Activated T-helper 2 cell treated with anti-CD3 and anti-CD28 coated beads, Interferon-gamma antibody, Interleukin-2, Interleukin-4, amounts not matched to agents 10 μg/mL and 5 μg/mL and 100 μg/mL, durations not matched to agents 14 hours and 24 hours and 36 hours (primary cell): ENCODE data around the gene ADCY3. TPM values are rescaled to one million over a fixed set of nuclear protein-coding genes. Genes with fewer than 3 reads are reported as not detected.

Experiments used
- DNase-seq: peaks from one replicate; pipeline ENCODE4 v3.0.0; 2021; ENCODE audit warnings: low spot score
- H3K27ac Mint-ChIP-seq: one replicate; pipeline ENCODE4 v1.8.0; 2021; ENCODE audit warnings: mixed read lengths
- H3K27me3 Mint-ChIP-seq: one replicate; pipeline ENCODE4 v1.8.0; 2021; ENCODE audit warnings: low read depth, mixed read lengths
- H3K36me3 Mint-ChIP-seq: one replicate; pipeline ENCODE4 v1.8.0; 2021; ENCODE audit warnings: low read depth, mixed read lengths
- H3K4me1 Mint-ChIP-seq: one replicate; pipeline ENCODE4 v1.8.0; 2021; ENCODE audit warnings: low read depth, mixed read lengths
- H3K4me3 Mint-ChIP-seq: one replicate; pipeline ENCODE4 v1.8.0; 2021; ENCODE audit warnings: low read depth, mild to moderate bottlenecking, moderate library complexity, mixed read lengths
- H3K9me3 Mint-ChIP-seq: one replicate; pipeline ENCODE4 v1.8.0; 2021; ENCODE audit warnings: mixed read lengths
- intact Hi-C: fragments of 100-400 bp; cut with micrococcal nuclease; formaldehyde crosslinking; loops from one replicate; pipeline ENCODE4 v1.15.1; 2023
- total RNA-seq: library from RNA; stranded (reverse); gene quantifications from 2 replicates; pipeline ENCODE4 v1.2.3, GENCODE V29; 2022

ADCY3 gene
- 108 and 112 TPM in 2 replicates for total RNA-seq

GRCh38 chr2:24920098-24920808 is at the start of gene ADCY3:
TSS of gene ADCY3 (minus strand) at chr2:24920237. CDS start at chr2:24918987, 1,250 bp downstream.
- Mint-ChIP-seq H3K9me3 (no peaks in the 10 kb centered on the region), H3K36me3 (peaks cover 27% of the 10 kb centered on the region), H3K4me1 (peaks cover 26% of the 10 kb centered on the region), H3K4me3 (peak within 1 kb of the TSS; percentile 85), H3K27ac (peak within 1 kb of the TSS; percentile 80), H3K27me3 (no peaks in the 10 kb centered on the region)
- DNase-seq: peak; percentile 55
- intact Hi-C loops: loop anchor here (5.0 kb wide), 1 partner anchor 508 kb away; no protein-coding TSS in a partner anchor

GRCh38 chr2:24969784-24970183 is 49.7 kb upstream of the ADCY3 start:
- DNase-seq: no peak
- intact Hi-C loops: loop anchor here (5.0 to 10.0 kb wide), 4 partner anchors 177 to 1378 kb away; partner anchors contain the start of genes ADGRF3, CENPO, PTRHD1 and SELENOI
- Mint-ChIP-seq H3K4me3 (no peak overlapping the region), H3K27ac (no peak overlapping the region), H3K27me3 (no peaks in the 10 kb centered on the region), H3K9me3 (no peaks in the 10 kb centered on the region), H3K4me1 (peaks cover 17% of the 10 kb centered on the region), H3K36me3 (peaks cover 30% of the 10 kb centered on the region)

GRCh38 chr2:24961903-24962302 is 41.9 kb upstream of the ADCY3 start:
- H3K4me1 Mint-ChIP-seq: peaks cover 8% of the 10 kb centered on the region

GRCh38 chr2:24959761-24960160 is 39.7 kb upstream of the ADCY3 start:
- Mint-ChIP-seq H3K4me1 (peaks cover 8% of the 10 kb centered on the region), H3K36me3 (peaks cover 85% of the 10 kb centered on the region), H3K9me3 (peaks cover 10% of the 10 kb centered on the region), H3K27ac (no peak overlapping the region), H3K27me3 (no peaks in the 10 kb centered on the region), H3K4me3 (no peak overlapping the region)
- intact Hi-C loops: no loop called here
- no peak for DNase-seq

More at GRCh38 chr2:24961903-24962302, 41.9 kb upstream of the ADCY3 start:
- no peaks in the 10 kb centered on the region for H3K9me3 Mint-ChIP-seq
- H3K27me3 Mint-ChIP-seq: no peaks in the 10 kb centered on the region
- peaks cover 79% of the 10 kb centered on the region for H3K36me3 Mint-ChIP-seq
- intact Hi-C loops: no loop called here
- H3K27ac Mint-ChIP-seq: no peak overlapping the region
- H3K4me3 Mint-ChIP-seq: no peak overlapping the region
- no peak for DNase-seq

- intact Hi-C loops: no loop called here
- peaks cover 89% of the 10 kb centered on the region for H3K36me3 Mint-ChIP-seq
- H3K4me1 Mint-ChIP-seq: peaks cover 8% of the 10 kb centered on the region
- H3K4me3 Mint-ChIP-seq: no peak overlapping the region
- H3K27ac Mint-ChIP-seq: no peak overlapping the region
- no peaks in the 10 kb centered on the region for H3K27me3 Mint-ChIP-seq
- DNase-seq: no peak
- peaks cover 10% of the 10 kb centered on the region for H3K9me3 Mint-ChIP-seq
Measured at GRCh38 chr2:24958411-24958935, 38.4 kb upstream of the ADCY3 start.

GRCh38 chr2:24957976-24958375 is 37.9 kb upstream of the ADCY3 start:
- Mint-ChIP-seq H3K27me3 (no peaks in the 10 kb centered on the region), H3K4me1 (peaks cover 8% of the 10 kb centered on the region), H3K4me3 (no peak overlapping the region), H3K9me3 (peaks cover 10% of the 10 kb centered on the region), H3K27ac (no peak overlapping the region), H3K36me3 (peaks cover 87% of the 10 kb centered on the region)
- intact Hi-C loops: no loop called here
- no peak for DNase-seq

- intact Hi-C loops: no loop called here
- H3K4me1 Mint-ChIP-seq: peaks cover 5% of the 10 kb centered on the region
- DNase-seq: no peak
- H3K4me3 Mint-ChIP-seq: no peak overlapping the region
- H3K27me3 Mint-ChIP-seq: no peaks in the 10 kb centered on the region
- peaks cover 86% of the 10 kb centered on the region for H3K36me3 Mint-ChIP-seq
- H3K27ac Mint-ChIP-seq: no peak overlapping the region
- peaks cover 10% of the 10 kb centered on the region for H3K9me3 Mint-ChIP-seq
Measured at GRCh38 chr2:24957221-24957620, 37.2 kb upstream of the ADCY3 start.

GRCh38 chr2:24955921-24956320 is 35.9 kb upstream of the ADCY3 start:
- H3K4me1 Mint-ChIP-seq: peaks cover 5% of the 10 kb centered on the region
- peaks cover 85% of the 10 kb centered on the region for H3K36me3 Mint-ChIP-seq
- intact Hi-C loops: no loop called here
- no peak overlapping the region for H3K27ac Mint-ChIP-seq
- no peak for DNase-seq
- peaks cover 10% of the 10 kb centered on the region for H3K9me3 Mint-ChIP-seq
- H3K27me3 Mint-ChIP-seq: no peaks in the 10 kb centered on the region
- H3K4me3 Mint-ChIP-seq: no peak overlapping the region

GRCh38 chr2:24955232-24955631 is 35.2 kb upstream of the ADCY3 start:
- H3K27me3 Mint-ChIP-seq: no peaks in the 10 kb centered on the region
- DNase-seq: no peak
- no peak overlapping the region for H3K27ac Mint-ChIP-seq
- peaks cover 10% of the 10 kb centered on the region for H3K9me3 Mint-ChIP-seq
- intact Hi-C loops: no loop called here
- H3K36me3 Mint-ChIP-seq: peaks cover 80% of the 10 kb centered on the region
- peaks cover 5% of the 10 kb centered on the region for H3K4me1 Mint-ChIP-seq
- H3K4me3 Mint-ChIP-seq: no peak overlapping the region

GRCh38 chr2:24950102-24950501 is 30.1 kb upstream of the ADCY3 start:
- H3K4me1 Mint-ChIP-seq: no peaks in the 10 kb centered on the region
- H3K4me3 Mint-ChIP-seq: no peak overlapping the region
- H3K36me3 Mint-ChIP-seq: peaks cover 58% of the 10 kb centered on the region
- no peaks in the 10 kb centered on the region for H3K27me3 Mint-ChIP-seq
- DNase-seq: no peak
- intact Hi-C loops: no loop called here
- no peak overlapping the region for H3K27ac Mint-ChIP-seq
- H3K9me3 Mint-ChIP-seq: peaks cover 3% of the 10 kb centered on the region

- Mint-ChIP-seq H3K36me3 (peaks cover 43% of the 10 kb centered on the region), H3K4me3 (no peak overlapping the region), H3K4me1 (no peaks in the 10 kb centered on the region), H3K9me3 (no peaks in the 10 kb centered on the region), H3K27me3 (no peaks in the 10 kb centered on the region), H3K27ac (no peak overlapping the region)
- intact Hi-C loops: no loop called here
- DNase-seq: no peak
Measured at GRCh38 chr2:24948506-24948905, 28.5 kb upstream of the ADCY3 start.

- DNase-seq: no peak
- intact Hi-C loops: no loop called here
- Mint-ChIP-seq H3K9me3 (no peaks in the 10 kb centered on the region), H3K4me1 (no peaks in the 10 kb centered on the region), H3K36me3 (peaks cover 39% of the 10 kb centered on the region), H3K27me3 (no peaks in the 10 kb centered on the region), H3K4me3 (no peak overlapping the region), H3K27ac (no peak overlapping the region)
Measured at GRCh38 chr2:24947561-24948157, 27.6 kb upstream of the ADCY3 start.

GRCh38 chr2:24945907-24946306 is 25.9 kb upstream of the ADCY3 start:
- H3K36me3 Mint-ChIP-seq: peaks cover 27% of the 10 kb centered on the region
- no peak for DNase-seq
- intact Hi-C loops: no loop called here
- H3K9me3 Mint-ChIP-seq: no peaks in the 10 kb centered on the region
- no peak overlapping the region for H3K4me3 Mint-ChIP-seq
- H3K27ac Mint-ChIP-seq: no peak overlapping the region
- no peaks in the 10 kb centered on the region for H3K27me3 Mint-ChIP-seq
- H3K4me1 Mint-ChIP-seq: no peaks in the 10 kb centered on the region
